NT2/D1 (cell line): ENCODE measurements around the gene RIPPLY2.

Experiments
- SUZ12 ChIP-seq: IDR thresholded peaks from 2 replicates; pipeline ENCODE4 v1.6.1; 2011; ENCODE audit not compliant: insufficient read length, insufficient read depth; ENCODE audit errors: extremely low read depth
- YY1 ChIP-seq: IDR thresholded peaks from 2 replicates; pipeline ENCODE4 v1.6.1; 2011; ENCODE audit not compliant: insufficient read length, insufficient read depth
- ZNF274 ChIP-seq: IDR thresholded peaks from 2 replicates; pipeline ENCODE4 v1.6.1; 2011; ENCODE audit warnings: mild to moderate bottlenecking, low read depth, low read length

DNA sequence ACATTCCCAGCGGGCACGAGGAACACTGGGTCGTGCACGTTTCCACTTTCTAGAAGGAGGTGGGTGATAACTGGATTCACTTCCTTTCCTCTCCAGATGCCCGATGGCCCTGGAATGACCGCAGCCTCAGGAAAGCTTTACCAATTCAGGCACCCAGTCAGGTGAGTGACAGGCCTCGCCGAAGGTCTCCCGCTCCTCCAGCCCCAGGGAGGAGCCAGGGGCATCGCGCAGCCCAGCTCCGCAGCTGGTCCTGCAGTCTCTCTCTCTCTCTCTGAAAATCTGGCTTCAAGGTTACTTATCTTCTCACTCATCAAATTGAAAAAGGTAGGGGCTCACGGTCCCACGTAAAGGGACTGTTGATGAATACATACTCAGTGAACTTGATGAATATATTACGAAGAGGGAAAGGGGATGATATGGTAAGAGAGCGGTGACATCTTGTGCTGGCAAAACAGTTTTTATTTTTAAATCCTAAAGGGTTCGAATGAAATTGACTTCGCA, 891 bp downstream of the RIPPLY2 start:
- no peak for TF ChIP-seq ZNF274
- TF ChIP-seq SUZ12, result no peak
- no peak for TF ChIP-seq YY1
